Progenitor cell of endocrine pancreas (in vitro differentiated cells): ENCODE results near the gene ADRB1. TPM values are rescaled to one million over a fixed set of nuclear protein-coding genes. Genes with fewer than 3 reads are reported as not detected.

Experiments used
- DNase-seq: peaks from one replicate; pipeline ENCODE4 v3.0.0; 2021; ENCODE audit warnings: low spot score; ENCODE audit not compliant: unreplicated experiment
- H3K27ac Mint-ChIP-seq: 2 replicates; pipeline ENCODE4 v1.8.0; 2021; ENCODE audit warnings: mild to moderate bottlenecking, moderate library complexity, mixed read lengths
- H3K27me3 Mint-ChIP-seq: 2 replicates; pipeline ENCODE4 v1.8.0; 2021; ENCODE audit warnings: mixed read lengths
- H3K36me3 Mint-ChIP-seq: 2 replicates; pipeline ENCODE4 v1.8.0; 2022; ENCODE audit warnings: mixed read lengths; ENCODE audit not compliant: insufficient read depth
- H3K4me1 Mint-ChIP-seq: 2 replicates; pipeline ENCODE4 v1.8.0; 2021; ENCODE audit warnings: low read depth, mixed read lengths
- H3K4me3 Mint-ChIP-seq: 2 replicates; pipeline ENCODE4 v1.8.0; 2021; ENCODE audit warnings: low read depth, mild to moderate bottlenecking, moderate library complexity, mixed read lengths
- H3K9me3 Mint-ChIP-seq: 2 replicates; pipeline ENCODE4 v1.8.0; 2021; ENCODE audit warnings: low read depth, mixed read lengths
- CTCF ChIP-seq: fragments of 200-600 bp; sonication (generic); IDR thresholded peaks from one replicate; pipeline ENCODE4 v1.5.0; 2021; ENCODE audit warnings: antibody characterized with exemption, mild to moderate bottlenecking; ENCODE audit not compliant: unreplicated experiment
- total RNA-seq: library from RNA; stranded (reverse); gene quantifications from 2 replicates; pipeline ENCODE4 v1.2.1, GENCODE V29; 2021

ADRB1 gene
- total RNA-seq, 1 donor from 2014 or later: not detected

- DNase-seq: no peak
- Mint-ChIP-seq H3K9me3 (no peaks in the 10 kb centered on the region), H3K27ac (no peak overlapping the region), H3K4me3 (no peak overlapping the region), H3K36me3 (no peaks in the 10 kb centered on the region), H3K4me1 (no peaks in the 10 kb centered on the region), H3K27me3 (peaks cover 18% of the 10 kb centered on the region)
- TF ChIP-seq CTCF: no peak
Measured at GRCh38 chr10:114061789-114062188, 18.1 kb downstream of the ADRB1 start.

GRCh38 chr10:114064151-114065048 lies 20.7 kb downstream of the ADRB1 start:
- Mint-ChIP-seq H3K4me3 (no peak overlapping the region), H3K9me3 (no peaks in the 10 kb centered on the region), H3K4me1 (peaks cover 2% of the 10 kb centered on the region), H3K27me3 (peaks cover 26% of the 10 kb centered on the region), H3K36me3 (no peaks in the 10 kb centered on the region), H3K27ac (no peak overlapping the region)
- no peak for DNase-seq
- TF ChIP-seq CTCF: no peak

GRCh38 chr10:114065049-114065435 lies 21.4 kb downstream of the ADRB1 start:
- Mint-ChIP-seq H3K9me3 (no peaks in the 10 kb centered on the region), H3K36me3 (no peaks in the 10 kb centered on the region), H3K27me3 (peaks cover 26% of the 10 kb centered on the region), H3K4me1 (peaks cover 2% of the 10 kb centered on the region), H3K27ac (no peak overlapping the region), H3K4me3 (no peak overlapping the region)
- TF ChIP-seq CTCF: no peak
- no peak for DNase-seq

GRCh38 chr10:114068054-114068707 lies 24.5 kb downstream of the ADRB1 start:
- TF ChIP-seq CTCF: no peak
- no peak overlapping the region for H3K4me3 Mint-ChIP-seq

GRCh38 chr10:114070710-114071109 lies 27.0 kb downstream of the ADRB1 start:
- Mint-ChIP-seq H3K4me3 (no peak overlapping the region), H3K4me1 (peaks cover 2% of the 10 kb centered on the region), H3K36me3 (no peaks in the 10 kb centered on the region), H3K9me3 (no peaks in the 10 kb centered on the region), H3K27me3 (peaks cover 13% of the 10 kb centered on the region), H3K27ac (no peak overlapping the region)
- no peak for DNase-seq
- no peak for TF ChIP-seq CTCF

More at GRCh38 chr10:114068054-114068707, 24.5 kb downstream of the ADRB1 start:
- Mint-ChIP-seq H3K4me1 (peaks cover 2% of the 10 kb centered on the region), H3K9me3 (no peaks in the 10 kb centered on the region), H3K36me3 (no peaks in the 10 kb centered on the region), H3K27ac (no peak overlapping the region), H3K27me3 (peaks cover 26% of the 10 kb centered on the region)
- no peak for DNase-seq
